DMS79 (cell line): ENCODE data around the gene REM2.
"Not testable (repeated sequence)": the region's sequence is repeated elsewhere in the genome, so short reads cannot be mapped to it uniquely, and the experiment has no call there.

Experiments used
- DNase-seq: peaks from one replicate; lab custom pipeline; 2025; lab: John Stamatoyannopoulos, UW

Gene REM2

GRCh38 chr14:22897357-22897756 is 14.3 kb downstream of the REM2 start:
- DNase-seq: no peak

- DNase-seq: no peak
Measured at GRCh38 chr14:22898302-22899090, 15.5 kb downstream of the REM2 start.

GRCh38 chr14:22900081-22900799 is 17.2 kb downstream of the REM2 start:
- peak; percentile 39 for DNase-seq

GRCh38 chr14:22901799-22902198 is 18.8 kb downstream of the REM2 start:
- no peak for DNase-seq

- no peak for DNase-seq
Measured at GRCh38 chr14:22903742-22904087, 20.7 kb downstream of the REM2 start.

GRCh38 chr14:22905627-22906026 is 22.6 kb downstream of the REM2 start:
- no peak for DNase-seq

GRCh38 chr14:22906073-22906472 is 23.1 kb downstream of the REM2 start:
- DNase-seq: no peak

- no peak for DNase-seq
Measured at GRCh38 chr14:22907429-22907828, 24.4 kb downstream of the REM2 start.

- DNase-seq: no peak
Measured at GRCh38 chr14:22908601-22909000, 25.6 kb downstream of the REM2 start.

- DNase-seq: no peak
Measured at GRCh38 chr14:22910916-22911315, 27.9 kb downstream of the REM2 start.

GRCh38 chr14:22914836-22915235 is 31.8 kb downstream of the REM2 start:
- DNase-seq: not testable (repeated sequence)

- DNase-seq: no peak
Measured at GRCh38 chr14:22915886-22916521, 33.0 kb downstream of the REM2 start.

GRCh38 chr14:22918804-22919600 is 36.0 kb downstream of the REM2 start, which contains the start of gene RBM23:
Gene RBM23 (minus strand): TSS chr14:22919149.
- DNase-seq: peak; percentile 100

GRCh38 chr14:22919601-22919921 is 36.5 kb downstream of the REM2 start:
- DNase-seq: no peak

GRCh38 chr14:22920697-22921096 is 37.7 kb downstream of the REM2 start:
- no peak for DNase-seq

GRCh38 chr14:22922294-22922693 is 39.3 kb downstream of the REM2 start:
- DNase-seq: no peak

GRCh38 chr14:22923746-22924145 is 40.7 kb downstream of the REM2 start:
- no peak for DNase-seq

- no peak for DNase-seq
Measured at GRCh38 chr14:22925513-22925912, 42.5 kb downstream of the REM2 start.

- DNase-seq: no peak
Measured at GRCh38 chr14:22926316-22926715, 43.3 kb downstream of the REM2 start.

GRCh38 chr14:22928237-22929103 is 45.4 kb downstream of the REM2 start:
- no peak for DNase-seq
